Right lobe of liver (tissue), 4 donors: ENCODE data around the gene ELOA.

Experiments used
- POLR2A ChIP-seq: fragments of 450-650 bp; IDR thresholded peaks from one replicate; pipeline ENCODE4 v1.6.1; 2017; ENCODE audit warnings: antibody characterized with exemption, mild to moderate bottlenecking
- TF ChIP-seq, protein P1 (sequence below), 4 donors: fragments of 200-600 bp in 3 of 4; fragments of 450-650 bp in 1 of 4; IDR thresholded peaks; one replicate each; pipeline versions ENCODE4 v1.5.1 to v1.8.0; 2016 to 2022; ENCODE audit warnings: antibody characterized with exemption in 4 of 4, mild to moderate bottlenecking in 2 of 4
- donor health status: DM: no; HTN: no; CAD: no.
- donor health status: DM: no; HTN: no; CAD: no.
- donor health status: DM: no; HTN: yes; CAD: no.

DNA sequence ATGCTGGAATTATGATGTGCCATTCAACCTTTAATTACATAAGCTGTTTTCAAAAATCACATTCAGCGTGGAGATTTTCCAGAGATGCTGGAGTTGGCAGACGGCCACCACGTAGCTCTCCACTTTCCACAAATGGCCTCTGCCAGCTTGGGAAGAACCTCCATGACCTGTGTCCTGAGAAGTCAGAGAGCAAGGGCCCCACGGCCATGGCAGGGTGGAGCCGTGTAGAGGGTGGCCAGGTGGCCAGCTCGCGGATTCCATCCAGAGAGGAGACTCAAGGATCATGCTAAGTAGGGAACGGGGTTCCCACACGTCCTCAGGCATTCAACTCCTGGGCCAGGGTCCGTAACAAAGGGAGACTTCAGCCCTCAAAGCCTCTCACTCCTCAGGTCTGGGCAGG lies 58.6 kb downstream of the ELOA start:
- TF ChIP-seq, protein P1, sequence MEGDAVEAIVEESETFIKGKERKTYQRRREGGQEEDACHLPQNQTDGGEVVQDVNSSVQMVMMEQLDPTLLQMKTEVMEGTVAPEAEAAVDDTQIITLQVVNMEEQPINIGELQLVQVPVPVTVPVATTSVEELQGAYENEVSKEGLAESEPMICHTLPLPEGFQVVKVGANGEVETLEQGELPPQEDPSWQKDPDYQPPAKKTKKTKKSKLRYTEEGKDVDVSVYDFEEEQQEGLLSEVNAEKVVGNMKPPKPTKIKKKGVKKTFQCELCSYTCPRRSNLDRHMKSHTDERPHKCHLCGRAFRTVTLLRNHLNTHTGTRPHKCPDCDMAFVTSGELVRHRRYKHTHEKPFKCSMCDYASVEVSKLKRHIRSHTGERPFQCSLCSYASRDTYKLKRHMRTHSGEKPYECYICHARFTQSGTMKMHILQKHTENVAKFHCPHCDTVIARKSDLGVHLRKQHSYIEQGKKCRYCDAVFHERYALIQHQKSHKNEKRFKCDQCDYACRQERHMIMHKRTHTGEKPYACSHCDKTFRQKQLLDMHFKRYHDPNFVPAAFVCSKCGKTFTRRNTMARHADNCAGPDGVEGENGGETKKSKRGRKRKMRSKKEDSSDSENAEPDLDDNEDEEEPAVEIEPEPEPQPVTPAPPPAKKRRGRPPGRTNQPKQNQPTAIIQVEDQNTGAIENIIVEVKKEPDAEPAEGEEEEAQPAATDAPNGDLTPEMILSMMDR (IDR thresholded peaks at IDR 0.05): no peak
- no peak for TF ChIP-seq POLR2A
